Measurements from ENCODE around the gene EXOC3. TPM values are rescaled to one million over a fixed set of nuclear protein-coding genes. Genes with fewer than 3 reads are reported as not detected.
A peak's percentile ranks its signal among the peaks of the same experiment; 100 is the strongest.

The EXOC3 gene
- total and polyA plus RNA-seq, 10 of the 15 experiments (the other 5 are each of a cell fraction or from before 2014, with no cell fraction given) = 1.6 to 53.0 (median 27.9) TPM

GRCh38 chr5:449151-449550, 6.2 kb downstream of the EXOC3 start (continued):
- TF ChIP-seq USF1 (IDR thresholded peaks at IDR 0.05; ENCODE audit: borderline replicate concordance, extremely low read length, insufficient read depth, low read depth, low read length) (no peak), CHD4 (IDR thresholded peaks at IDR 0.05) (no peak), JUNB (IDR thresholded peaks at IDR 0.05) (no peak), FOXK2 (IDR thresholded peaks at IDR 0.05) (no peak), BCL11A (IDR thresholded peaks at IDR 0.05; ENCODE audit: low read depth, low read length) (no peak)
- TF ChIP-seq, protein P1, sequence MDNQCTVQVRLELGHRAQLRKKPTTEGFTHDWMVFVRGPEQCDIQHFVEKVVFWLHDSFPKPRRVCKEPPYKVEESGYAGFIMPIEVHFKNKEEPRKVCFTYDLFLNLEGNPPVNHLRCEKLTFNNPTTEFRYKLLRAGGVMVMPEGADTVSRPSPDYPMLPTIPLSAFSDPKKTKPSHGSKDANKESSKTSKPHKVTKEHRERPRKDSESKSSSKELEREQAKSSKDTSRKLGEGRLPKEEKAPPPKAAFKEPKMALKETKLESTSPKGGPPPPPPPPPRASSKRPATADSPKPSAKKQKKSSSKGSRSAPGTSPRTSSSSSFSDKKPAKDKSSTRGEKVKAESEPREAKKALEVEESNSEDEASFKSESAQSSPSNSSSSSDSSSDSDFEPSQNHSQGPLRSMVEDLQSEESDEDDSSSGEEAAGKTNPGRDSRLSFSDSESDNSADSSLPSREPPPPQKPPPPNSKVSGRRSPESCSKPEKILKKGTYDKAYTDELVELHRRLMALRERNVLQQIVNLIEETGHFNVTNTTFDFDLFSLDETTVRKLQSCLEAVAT (IDR thresholded peaks at IDR 0.05) = no peak

DNA sequence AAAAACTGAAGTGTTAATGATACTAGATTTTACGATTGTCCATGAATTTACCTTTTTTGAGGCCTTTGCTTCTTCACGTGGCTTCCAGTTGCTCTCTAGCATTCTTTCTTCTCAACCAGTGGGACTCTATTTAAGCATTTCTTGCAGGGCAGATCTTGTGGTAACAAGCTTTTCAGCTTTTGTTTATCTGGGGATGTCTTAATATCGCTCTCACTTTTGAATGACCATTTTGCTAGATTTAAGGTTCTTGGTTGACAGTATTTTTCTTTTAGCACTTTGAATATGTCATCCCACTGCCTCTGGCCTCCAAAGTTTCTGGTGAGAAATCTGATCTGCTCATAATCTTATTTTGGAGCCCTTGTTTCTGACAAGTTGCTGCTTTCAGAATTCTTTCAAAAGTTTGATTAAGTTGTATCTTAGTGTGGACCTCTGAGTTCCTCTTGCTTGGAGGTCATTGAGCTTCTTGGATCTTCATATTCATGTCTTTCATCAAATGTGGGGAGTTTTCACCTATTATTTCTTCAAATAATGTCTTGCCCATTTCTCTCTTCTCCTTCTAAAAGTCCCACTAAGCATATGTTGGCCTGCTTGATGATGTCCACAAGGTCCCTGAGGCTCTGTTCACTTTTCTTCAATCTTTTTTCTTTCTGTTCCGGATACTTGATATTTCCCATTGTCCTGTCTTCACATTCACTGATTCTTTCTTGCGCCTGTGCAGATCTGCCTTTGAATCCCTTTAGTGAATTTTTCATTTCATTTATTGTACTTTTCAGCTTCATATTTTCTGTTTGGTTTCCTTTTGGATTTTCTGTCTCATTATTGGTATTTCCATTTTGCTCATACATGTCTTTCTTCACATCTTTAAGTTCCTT, 8.8 kb downstream of the EXOC3 start:
- intact Hi-C loops (cut with micrococcal nuclease; ENCODE audit: unreplicated experiment) (no loop called here), in situ Hi-C loops (cut with MboI) (no loop called here)
- Histone ChIP-seq H2AFZ (ENCODE audit: control insufficient read depth, low read depth, low read length) (no peak overlapping the region), H3K4me2 (ENCODE audit: control insufficient read depth, insufficient read depth) (no peak overlapping the region), H3K9ac (ENCODE audit: control insufficient read depth, insufficient read depth, low read length) (no peak overlapping the region), H3K27me3 (replicated peaks in 1 of 2; ENCODE audit: control insufficient read depth in 2 of 2, insufficient read depth in 2 of 2, low read length in 1 of 2) (no peaks in the 10 kb centered on the region), H4K20me1 (ENCODE audit: control insufficient read depth, insufficient read depth) (no peaks in the 10 kb centered on the region), H3K4me3 (no peak overlapping the region), H3K4me1 (ENCODE audit: control insufficient read depth, insufficient read depth, low read length) (no peaks in the 10 kb centered on the region), H3K79me2 (ENCODE audit: control insufficient read depth, insufficient read depth, low read length) (peaks cover 8% of the 10 kb centered on the region), H3K27ac (ENCODE audit: control insufficient read depth, insufficient read depth) (no peak overlapping the region), H3K9me3 (replicated peaks; ENCODE audit: control insufficient read depth, insufficient read depth, low read length) (peaks cover 12% of the 10 kb centered on the region; the same call in 2 of the 3 replicates), H3K36me3 (ENCODE audit: control insufficient read depth in 2 of 2, insufficient read depth in 2 of 2, low read length in 1 of 2) (peaks cover 37 to 49% of the 10 kb centered on the region in 2 experiments)
- DNase-seq (ENCODE audit: low read depth, low spot score) = no peak
- FAIRE-seq = no peak
- 86% methylated on average over 5 of the region's 5 CpGs for WGBS (ENCODE audit: insufficient coverage, insufficient replicate concordance, low lambda C conversion rate, missing lambda C conversion rate)
- ChIA-PET RAD21 (ENCODE audit: unreplicated experiment) (interaction anchor here (1.4 kb wide), 1 partner anchor 20 kb away, joined by 3 read pairs; no protein-coding TSS in a partner anchor), POLR2A (interaction anchor here (0.5 to 1.2 kb wide), 2 partner anchors 68 to 458 kb away, joined by 3 read pairs; no protein-coding TSS in a partner anchor), SMC1A (ENCODE audit: uncharacterized antibody, unreplicated experiment) (interaction anchor here (1.1 to 1.3 kb wide), 2 partner anchors 9 to 10 kb away, joined by 3 read pairs; no protein-coding TSS in a partner anchor), CTCF (interaction anchor here (0.9 to 1.2 kb wide), 2 partner anchors 20 to 135 kb away, joined by 3 read pairs; no protein-coding TSS in a partner anchor)
- BruUV-seq (replicated peaks) = no TSS peak
- ATAC-seq = no peak
- peak; percentile 11 for TF ChIP-seq MEF2B (IDR thresholded peaks at IDR 0.05; ENCODE audit: partially characterized antibody, poor library complexity, severe bottlenecking)
- TF ChIP-seq CBX5 (IDR thresholded peaks at IDR 0.05; ENCODE audit: low read depth) = peak; percentile 98; the same call in 1 of the 2 replicates
- TF ChIP-seq, protein P1 (IDR thresholded peaks at IDR 0.05) = 0 out of 2 replicates have a peak, but pooled peaks have one; percentile 22
- TF ChIP-seq, protein P2, sequence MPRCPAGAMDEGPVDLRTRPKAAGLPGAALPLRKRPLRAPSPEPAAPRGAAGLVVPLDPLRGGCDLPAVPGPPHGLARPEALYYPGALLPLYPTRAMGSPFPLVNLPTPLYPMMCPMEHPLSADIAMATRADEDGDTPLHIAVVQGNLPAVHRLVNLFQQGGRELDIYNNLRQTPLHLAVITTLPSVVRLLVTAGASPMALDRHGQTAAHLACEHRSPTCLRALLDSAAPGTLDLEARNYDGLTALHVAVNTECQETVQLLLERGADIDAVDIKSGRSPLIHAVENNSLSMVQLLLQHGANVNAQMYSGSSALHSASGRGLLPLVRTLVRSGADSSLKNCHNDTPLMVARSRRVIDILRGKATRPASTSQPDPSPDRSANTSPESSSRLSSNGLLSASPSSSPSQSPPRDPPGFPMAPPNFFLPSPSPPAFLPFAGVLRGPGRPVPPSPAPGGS (IDR thresholded peaks at IDR 0.05; ENCODE audit: borderline replicate concordance, insufficient read depth, low read depth, low read length, poor library complexity, severe bottlenecking) = no peak
- no peak for TF ChIP-seq NFYB (IDR thresholded peaks at IDR 0.05; ENCODE audit: insufficient read depth, low read depth, low read length)
- no peak for TF ChIP-seq IKZF1 (conservative IDR thresholded peaks at IDR 0.05)
- peak; percentile 77; the same call in 1 of the 2 replicates for TF ChIP-seq ZBTB33 (IDR thresholded peaks at IDR 0.05)
